ENCODE results near the gene HRH3.

The HRH3 gene

DNA sequence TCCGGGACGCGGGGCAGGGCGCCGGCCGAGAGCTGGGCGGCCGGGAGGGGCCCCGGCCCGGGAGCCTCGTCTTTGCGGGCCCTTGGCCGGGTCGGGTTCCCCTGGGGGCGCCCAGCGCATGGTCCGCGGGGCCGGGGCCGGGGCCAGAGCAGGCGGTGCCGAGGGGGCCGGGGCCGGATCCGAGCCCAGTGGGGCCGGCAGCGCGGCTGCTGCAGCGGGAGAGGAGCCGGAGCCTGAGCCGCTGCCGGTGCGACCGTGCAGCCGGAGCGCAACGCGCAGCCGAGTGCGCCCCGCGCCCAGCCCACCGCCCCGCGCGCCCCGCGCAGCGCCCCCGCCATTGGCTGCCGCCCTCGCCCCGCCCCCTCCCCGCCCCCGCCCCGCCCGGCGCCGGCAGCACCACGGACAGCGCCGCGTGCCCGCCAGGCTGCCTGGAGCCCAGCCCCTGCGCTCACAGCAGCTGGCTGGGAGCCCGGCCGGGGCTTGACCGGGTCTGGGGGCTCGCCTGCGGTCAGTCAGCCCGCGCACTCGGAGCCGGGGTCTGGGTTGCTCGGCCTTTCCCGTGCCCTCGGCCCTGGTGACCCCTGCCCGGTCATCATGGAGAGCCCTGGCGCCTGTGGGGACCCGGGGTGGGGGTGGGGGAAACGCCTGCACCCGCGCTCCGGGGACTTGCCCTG lies at the start of gene HRH3:
HRH3 (minus strand) TSS at position 287 of the 674 bp plus-strand sequence. CDS start 308 bp downstream, outside the sequence.
- Histone ChIP-seq H3K27ac (ENCODE audit: low read depth, low read length) (no peak within 1 kb of the TSS), H3K9ac (ENCODE audit: low read length) (no peak within 1 kb of the TSS), H3K4me3 (ENCODE audit: low read length) (no peak within 1 kb of the TSS), H3K27me3 (ENCODE audit: control insufficient read depth, insufficient read depth, low read length) (peaks cover 46% of the 10 kb centered on the region), H3K4me1 (ENCODE audit: control insufficient read depth, insufficient read depth, low read length) (no peaks in the 10 kb centered on the region), H3K36me3 (ENCODE audit: control insufficient read depth, insufficient read depth, low read length) (no peaks in the 10 kb centered on the region)

DNA sequence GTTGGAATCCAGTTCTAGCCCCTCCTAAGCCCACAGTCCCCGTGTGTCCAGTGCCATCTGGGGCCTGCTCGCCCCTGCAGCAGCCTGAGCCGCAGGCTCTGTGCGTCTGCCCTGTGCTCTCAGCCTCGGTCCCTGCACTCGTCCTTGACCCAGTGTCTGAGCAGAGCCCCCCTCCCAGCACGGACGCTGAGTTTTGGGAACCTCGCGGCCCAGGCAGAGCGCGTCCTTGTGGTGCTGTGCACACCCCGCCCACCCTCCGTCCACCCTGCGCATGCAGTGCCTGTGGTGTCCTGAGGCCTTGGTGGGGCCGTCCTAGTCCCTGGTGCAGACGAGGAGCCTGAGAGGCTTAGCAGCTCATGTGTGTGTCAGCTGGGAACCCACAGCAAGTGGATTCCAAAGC lies 49.8 kb upstream of the HRH3 start:
- no peak overlapping the region for H3K4me3 ChIP-seq (ENCODE audit: low read length)
- H3K36me3 ChIP-seq (ENCODE audit: control insufficient read depth, insufficient read depth, low read length): peaks cover 31% of the 10 kb centered on the region
- no peak overlapping the region for H3K27ac ChIP-seq (ENCODE audit: low read depth, low read length)
- H3K4me1 ChIP-seq (ENCODE audit: control insufficient read depth, insufficient read depth, low read length): no peaks in the 10 kb centered on the region
- H3K27me3 ChIP-seq (ENCODE audit: control insufficient read depth, insufficient read depth, low read length): no peaks in the 10 kb centered on the region
- no peak overlapping the region for H3K9ac ChIP-seq (ENCODE audit: low read length)

DNA sequence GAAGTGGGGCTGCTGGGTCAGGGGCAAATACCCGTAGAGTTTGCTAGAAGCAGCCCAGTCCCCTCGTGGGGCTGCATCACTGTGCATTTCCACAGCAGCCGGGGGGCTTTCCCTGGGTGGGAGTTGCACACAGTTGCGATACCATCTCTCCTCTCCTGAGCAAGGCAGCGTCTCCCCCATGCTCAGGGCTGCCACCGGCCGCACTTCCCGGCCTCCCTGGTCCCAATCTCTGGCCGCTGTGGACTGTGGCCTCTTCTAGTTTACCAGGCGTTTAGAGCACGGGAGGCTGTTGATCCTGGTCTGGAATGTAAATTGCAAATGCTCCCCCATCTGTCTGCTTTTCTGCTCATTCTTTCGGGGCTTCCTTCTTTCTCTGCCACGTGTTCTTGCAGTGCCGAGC lies 49.3 kb upstream of the HRH3 start:
- H3K4me3 ChIP-seq (ENCODE audit: low read length): no peak overlapping the region
- H3K4me1 ChIP-seq (ENCODE audit: control insufficient read depth, insufficient read depth, low read length): no peaks in the 10 kb centered on the region
- H3K27me3 ChIP-seq (ENCODE audit: control insufficient read depth, insufficient read depth, low read length): no peaks in the 10 kb centered on the region
- H3K9ac ChIP-seq (ENCODE audit: low read length): no peak overlapping the region
- no peak overlapping the region for H3K27ac ChIP-seq (ENCODE audit: low read depth, low read length)
- peaks cover 30% of the 10 kb centered on the region for H3K36me3 ChIP-seq (ENCODE audit: control insufficient read depth, insufficient read depth, low read length)

DNA sequence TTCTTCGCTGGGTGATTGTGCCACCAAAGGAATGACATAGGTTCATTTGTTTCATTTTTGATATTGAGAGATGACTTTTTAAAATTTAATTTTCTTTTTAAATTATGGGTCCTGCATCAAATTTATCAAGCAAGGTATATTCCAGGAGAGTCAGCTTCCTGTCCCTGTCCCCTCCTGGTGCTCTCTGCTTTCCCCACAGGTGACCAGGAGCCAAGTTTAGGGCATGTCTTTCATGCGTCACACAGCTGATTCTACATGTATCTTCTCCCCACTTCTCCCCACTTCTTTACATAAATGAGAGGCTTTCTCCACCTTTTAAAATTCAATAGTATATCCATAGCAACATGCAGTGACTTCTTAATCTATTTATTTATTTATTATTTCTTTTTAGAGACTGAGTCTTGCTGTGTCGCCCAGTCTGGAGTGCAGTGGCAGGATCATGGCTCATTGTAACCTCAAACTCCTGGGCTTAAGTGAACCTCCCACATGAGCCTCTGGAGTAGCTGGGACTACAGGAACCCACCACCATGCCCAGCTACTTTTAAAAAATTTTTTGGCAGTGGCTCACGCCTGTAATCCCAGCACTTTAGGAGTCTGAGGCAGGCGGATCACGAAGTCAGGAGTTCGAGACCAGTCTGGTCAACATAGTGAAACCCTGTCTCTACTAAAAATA lies 48.3 kb upstream of the HRH3 start:
- H3K4me1 ChIP-seq (ENCODE audit: control insufficient read depth, insufficient read depth, low read length): no peaks in the 10 kb centered on the region
- peaks cover 22% of the 10 kb centered on the region for H3K36me3 ChIP-seq (ENCODE audit: control insufficient read depth, insufficient read depth, low read length)
- no peak overlapping the region for H3K4me3 ChIP-seq (ENCODE audit: low read length)
- H3K27me3 ChIP-seq (ENCODE audit: control insufficient read depth, insufficient read depth, low read length): no peaks in the 10 kb centered on the region
- H3K27ac ChIP-seq (ENCODE audit: low read depth, low read length): no peak overlapping the region
- H3K9ac ChIP-seq (ENCODE audit: low read length): no peak overlapping the region

DNA sequence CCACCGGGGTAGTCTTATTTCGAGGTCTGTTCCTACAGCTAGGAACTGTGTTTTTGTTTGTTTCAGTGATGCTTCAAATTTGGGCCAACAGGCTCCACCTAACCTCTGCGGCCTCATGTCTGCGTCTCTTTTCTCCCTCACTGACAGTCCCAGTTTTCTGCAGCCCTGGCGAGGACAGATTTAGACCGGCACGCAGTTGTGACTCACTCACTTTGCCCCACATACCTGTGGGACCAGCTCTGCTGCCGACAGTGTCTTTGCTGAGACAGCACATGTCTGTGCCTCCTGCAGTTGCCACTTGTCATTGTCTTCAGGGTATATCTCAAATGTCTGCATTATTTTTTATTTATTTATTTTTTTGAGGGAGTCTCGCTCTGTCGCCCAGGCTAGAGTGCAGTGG lies 47.5 kb upstream of the HRH3 start:
- no peak overlapping the region for H3K27ac ChIP-seq (ENCODE audit: low read depth, low read length)
- no peaks in the 10 kb centered on the region for H3K27me3 ChIP-seq (ENCODE audit: control insufficient read depth, insufficient read depth, low read length)
- H3K36me3 ChIP-seq (ENCODE audit: control insufficient read depth, insufficient read depth, low read length): peaks cover 14% of the 10 kb centered on the region
- H3K4me3 ChIP-seq (ENCODE audit: low read length): no peak overlapping the region
- no peaks in the 10 kb centered on the region for H3K4me1 ChIP-seq (ENCODE audit: control insufficient read depth, insufficient read depth, low read length)
- H3K9ac ChIP-seq (ENCODE audit: low read length): no peak overlapping the region

DNA sequence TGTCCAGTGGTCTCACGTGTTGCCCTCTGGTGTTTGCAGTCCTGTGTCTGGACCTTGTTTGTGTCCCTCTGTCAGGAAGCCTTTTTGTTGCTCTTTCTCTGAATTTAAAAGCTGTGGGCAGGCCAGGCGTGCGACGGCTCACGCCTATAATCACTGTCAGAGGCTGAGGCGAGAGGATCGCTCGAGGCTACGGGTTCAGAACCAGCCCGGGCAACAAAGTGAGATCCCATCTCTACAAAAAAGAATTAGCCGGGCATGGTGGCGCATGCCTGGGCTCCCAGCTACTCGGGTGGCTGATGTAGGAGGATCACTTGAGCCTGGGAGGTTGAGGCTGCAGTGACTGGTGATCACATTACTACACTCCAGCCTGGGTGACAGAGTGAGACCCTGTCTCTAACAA lies 46.8 kb upstream of the HRH3 start:
- Histone ChIP-seq H3K27me3 (ENCODE audit: control insufficient read depth, insufficient read depth, low read length) (no peaks in the 10 kb centered on the region), H3K4me3 (ENCODE audit: low read length) (no peak overlapping the region), H3K4me1 (ENCODE audit: control insufficient read depth, insufficient read depth, low read length) (no peaks in the 10 kb centered on the region), H3K27ac (ENCODE audit: low read depth, low read length) (no peak overlapping the region), H3K9ac (ENCODE audit: low read length) (no peak overlapping the region), H3K36me3 (ENCODE audit: control insufficient read depth, insufficient read depth, low read length) (peaks cover 14% of the 10 kb centered on the region)

DNA sequence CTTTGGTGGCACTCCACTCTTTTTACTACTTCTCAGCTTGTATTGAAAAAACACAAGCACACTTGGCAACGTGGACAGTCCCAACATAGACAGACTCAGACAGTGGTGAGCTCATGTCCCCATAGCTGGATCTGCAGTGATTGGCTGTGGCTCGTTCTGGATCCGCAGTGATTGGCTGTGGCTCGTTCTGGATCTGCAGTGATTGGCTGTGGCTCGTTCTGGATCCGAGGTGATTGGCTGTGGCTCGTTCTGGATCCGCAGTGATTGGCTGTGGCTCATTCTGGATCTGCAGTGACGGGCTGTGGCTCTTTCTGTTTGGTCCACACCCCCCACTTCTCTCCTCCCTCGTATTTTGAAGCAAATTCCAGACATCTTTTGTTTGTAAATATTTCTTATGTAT lies 46.3 kb upstream of the HRH3 start:
- no peak overlapping the region for H3K9ac ChIP-seq (ENCODE audit: low read length)
- no peak overlapping the region for H3K27ac ChIP-seq (ENCODE audit: low read depth, low read length)
- no peaks in the 10 kb centered on the region for H3K27me3 ChIP-seq (ENCODE audit: control insufficient read depth, insufficient read depth, low read length)
- H3K4me3 ChIP-seq (ENCODE audit: low read length): no peak overlapping the region
- no peaks in the 10 kb centered on the region for H3K4me1 ChIP-seq (ENCODE audit: control insufficient read depth, insufficient read depth, low read length)
- peaks cover 13% of the 10 kb centered on the region for H3K36me3 ChIP-seq (ENCODE audit: control insufficient read depth, insufficient read depth, low read length)

DNA sequence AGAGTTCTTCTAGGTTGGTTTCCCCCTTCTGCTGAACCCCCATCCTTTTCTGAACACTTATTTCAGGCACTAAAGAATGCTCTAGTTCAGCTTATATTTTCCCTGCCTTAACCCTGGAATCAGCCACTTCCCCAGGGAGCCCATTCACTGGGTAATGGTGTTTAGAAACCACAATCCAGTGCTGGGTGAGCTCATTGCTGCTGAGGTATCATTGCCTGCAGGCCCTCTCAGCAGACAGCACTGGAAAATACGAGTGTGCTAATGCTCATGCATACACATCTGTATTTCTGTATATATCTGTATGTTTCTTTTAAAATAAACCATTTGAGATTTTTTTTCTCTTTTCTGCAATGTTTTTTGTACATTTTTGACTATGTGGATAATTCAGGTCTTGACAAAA lies 45.3 kb upstream of the HRH3 start:
- no peak overlapping the region for H3K4me3 ChIP-seq (ENCODE audit: low read length)
- no peak overlapping the region for H3K9ac ChIP-seq (ENCODE audit: low read length)
- H3K27me3 ChIP-seq (ENCODE audit: control insufficient read depth, insufficient read depth, low read length): no peaks in the 10 kb centered on the region
- H3K27ac ChIP-seq (ENCODE audit: low read depth, low read length): no peak overlapping the region
- H3K36me3 ChIP-seq (ENCODE audit: control insufficient read depth, insufficient read depth, low read length): peaks cover 15% of the 10 kb centered on the region
- H3K4me1 ChIP-seq (ENCODE audit: control insufficient read depth, insufficient read depth, low read length): no peaks in the 10 kb centered on the region

DNA sequence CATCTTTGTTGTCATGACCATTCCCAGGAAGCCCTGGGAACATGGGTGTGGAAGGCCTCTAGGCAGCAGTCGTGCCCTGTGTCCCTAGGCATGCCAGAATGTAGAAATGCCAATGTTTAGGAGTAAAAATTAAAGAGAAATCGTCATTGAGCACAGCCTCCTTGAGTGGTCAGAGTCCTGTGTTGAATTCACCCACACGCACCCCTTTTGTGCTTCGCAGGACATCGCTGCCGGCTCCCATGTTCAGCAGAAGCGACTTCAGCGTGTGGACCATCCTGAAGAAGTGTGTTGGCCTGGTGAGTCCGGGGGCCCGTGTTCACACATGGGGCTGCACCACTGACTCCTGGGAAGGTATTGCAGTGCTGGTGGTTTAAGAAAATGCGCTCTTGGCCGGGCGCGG lies 43.3 kb upstream of the HRH3 start:
- Histone ChIP-seq H3K27ac (ENCODE audit: low read depth, low read length) (no peak overlapping the region), H3K9ac (ENCODE audit: low read length) (no peak overlapping the region), H3K27me3 (ENCODE audit: control insufficient read depth, insufficient read depth, low read length) (no peaks in the 10 kb centered on the region), H3K4me3 (ENCODE audit: low read length) (no peak overlapping the region), H3K4me1 (ENCODE audit: control insufficient read depth, insufficient read depth, low read length) (no peaks in the 10 kb centered on the region), H3K36me3 (ENCODE audit: control insufficient read depth, insufficient read depth, low read length) (peaks cover 19% of the 10 kb centered on the region)

DNA sequence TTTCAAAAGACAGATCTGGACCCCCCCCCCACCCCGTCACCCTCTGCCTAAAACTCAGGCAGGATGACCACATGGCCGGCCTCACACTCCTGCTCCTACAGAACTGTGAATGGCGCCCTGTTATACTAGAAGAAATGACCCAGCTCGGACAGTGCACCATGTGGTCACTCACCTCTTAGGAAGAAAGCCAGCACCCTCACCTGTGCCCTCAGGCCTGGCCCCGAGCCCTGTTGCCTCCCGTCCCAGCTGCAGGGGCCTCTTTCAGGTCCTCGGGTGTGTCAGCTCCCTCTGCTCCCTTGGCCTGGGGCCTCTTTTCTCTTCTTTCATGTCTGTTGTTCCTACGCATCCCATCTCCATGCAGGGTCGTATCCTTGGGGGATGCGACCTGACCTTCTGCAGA lies 42.0 kb upstream of the HRH3 start:
- Histone ChIP-seq H3K27me3 (ENCODE audit: control insufficient read depth, insufficient read depth, low read length) (no peaks in the 10 kb centered on the region), H3K27ac (ENCODE audit: low read depth, low read length) (no peak overlapping the region), H3K9ac (ENCODE audit: low read length) (no peak overlapping the region), H3K4me3 (ENCODE audit: low read length) (no peak overlapping the region), H3K4me1 (ENCODE audit: control insufficient read depth, insufficient read depth, low read length) (no peaks in the 10 kb centered on the region), H3K36me3 (ENCODE audit: control insufficient read depth, insufficient read depth, low read length) (peaks cover 22% of the 10 kb centered on the region)

DNA sequence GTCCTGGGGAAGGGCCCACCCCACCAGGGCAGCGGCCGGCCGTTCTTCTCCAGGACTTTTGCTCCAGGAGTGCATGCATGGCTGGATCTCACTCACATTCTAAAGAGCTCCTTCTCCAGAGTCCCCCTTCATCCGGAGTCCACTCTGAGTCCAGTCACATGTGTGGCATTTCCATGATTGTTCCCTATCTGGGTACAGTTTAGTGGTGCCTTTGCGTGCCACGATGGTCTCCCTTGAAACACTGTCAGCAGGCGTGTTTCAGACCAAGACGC lies 39.2 kb upstream of the HRH3 start:
- no peak overlapping the region for H3K4me3 ChIP-seq (ENCODE audit: low read length)
- no peak overlapping the region for H3K9ac ChIP-seq (ENCODE audit: low read length)
- H3K4me1 ChIP-seq (ENCODE audit: control insufficient read depth, insufficient read depth, low read length): no peaks in the 10 kb centered on the region
- peaks cover 15% of the 10 kb centered on the region for H3K36me3 ChIP-seq (ENCODE audit: control insufficient read depth, insufficient read depth, low read length)
- no peak overlapping the region for H3K27ac ChIP-seq (ENCODE audit: low read depth, low read length)
- H3K27me3 ChIP-seq (ENCODE audit: control insufficient read depth, insufficient read depth, low read length): no peaks in the 10 kb centered on the region

DNA sequence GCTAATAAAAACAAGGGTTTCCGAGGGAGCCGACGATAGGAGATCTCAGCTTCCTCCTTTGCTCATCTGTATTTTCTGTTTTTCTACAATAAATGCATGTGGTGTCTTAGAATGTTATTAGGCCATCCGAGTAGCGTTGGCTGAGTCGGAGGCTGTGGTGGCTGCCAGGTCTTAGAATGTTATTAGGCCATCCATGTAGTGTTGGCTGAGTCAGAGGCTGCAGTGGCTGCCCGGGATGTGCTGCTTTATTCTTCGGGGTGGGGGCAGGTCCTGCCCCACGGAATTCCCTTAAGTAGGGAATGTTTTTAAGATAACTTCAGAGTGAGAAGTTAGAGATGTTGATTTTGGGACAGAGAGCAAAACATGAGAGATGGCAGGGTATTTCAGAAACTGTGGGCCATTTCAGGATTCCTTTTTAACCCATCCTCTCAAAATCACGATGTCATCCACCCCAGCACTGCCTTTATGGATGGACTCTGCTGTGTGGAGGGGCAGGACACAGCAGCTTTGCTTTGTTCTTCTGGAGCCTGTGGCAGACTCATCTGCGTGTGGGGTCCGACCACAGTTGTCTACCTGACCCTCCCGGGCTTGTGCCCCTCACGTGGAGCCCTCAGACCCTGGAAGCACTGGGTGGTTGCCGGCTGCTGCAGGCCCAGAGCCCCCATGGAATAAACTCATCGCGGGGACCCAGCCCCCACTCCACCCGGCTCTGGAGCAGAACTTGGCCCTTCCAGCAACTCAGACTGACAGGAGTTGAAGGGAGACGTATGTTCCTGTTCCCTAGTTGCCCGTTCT lies 38.6 kb upstream of the HRH3 start:
- Histone ChIP-seq H3K27me3 (ENCODE audit: control insufficient read depth, insufficient read depth, low read length) (no peaks in the 10 kb centered on the region), H3K9ac (ENCODE audit: low read length) (no peak overlapping the region), H3K36me3 (ENCODE audit: control insufficient read depth, insufficient read depth, low read length) (peaks cover 15% of the 10 kb centered on the region), H3K4me1 (ENCODE audit: control insufficient read depth, insufficient read depth, low read length) (no peaks in the 10 kb centered on the region), H3K4me3 (ENCODE audit: low read length) (no peak overlapping the region), H3K27ac (ENCODE audit: low read depth, low read length) (no peak overlapping the region)

DNA sequence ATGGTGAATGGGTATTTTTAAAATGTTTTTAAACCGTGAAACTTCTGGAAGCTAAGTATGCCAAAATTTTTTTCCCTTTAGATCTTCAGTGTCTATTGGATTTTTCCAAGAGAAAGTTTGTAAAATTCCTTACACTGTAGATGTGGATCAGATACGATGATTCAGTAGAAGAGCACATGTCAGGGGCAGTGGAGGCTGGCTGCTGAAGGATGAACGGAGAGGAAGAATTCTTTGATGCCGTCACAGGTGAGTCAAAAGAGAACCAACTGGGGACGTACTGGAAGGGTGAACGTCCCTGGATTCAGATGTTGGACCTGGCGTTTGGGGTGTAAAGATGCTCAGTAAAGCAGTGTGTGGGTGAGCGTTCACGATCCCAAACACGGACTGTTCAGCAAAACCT lies 35.9 kb upstream of the HRH3 start:
- Histone ChIP-seq H3K4me3 (ENCODE audit: low read length) (no peak overlapping the region), H3K27ac (ENCODE audit: low read depth, low read length) (no peak overlapping the region), H3K36me3 (ENCODE audit: control insufficient read depth, insufficient read depth, low read length) (peaks cover 7% of the 10 kb centered on the region), H3K4me1 (ENCODE audit: control insufficient read depth, insufficient read depth, low read length) (no peaks in the 10 kb centered on the region), H3K27me3 (ENCODE audit: control insufficient read depth, insufficient read depth, low read length) (no peaks in the 10 kb centered on the region), H3K9ac (ENCODE audit: low read length) (no peak overlapping the region)
